Breast epithelium (tissue), 3 donors: Measurements from ENCODE around the gene TRAPPC10.

Experiments used
- CTCF ChIP-seq, 3 donors: fragments of 450-650 bp; IDR thresholded peaks; one replicate each; pipeline ENCODE4 v1.5.1; 2016 to 2017; ENCODE audit warnings: antibody characterized with exemption in 3 of 3, mild to moderate bottlenecking in 3 of 3, moderate library complexity in 3 of 3
- POLR2A ChIP-seq: fragments of 450-650 bp; IDR thresholded peaks from one replicate; pipeline ENCODE4 v1.6.1; 2016; ENCODE audit warnings: antibody characterized with exemption, mild to moderate bottlenecking, moderate library complexity

GRCh38 chr21:44058981-44059380 lies 46.9 kb downstream of the TRAPPC10 start:
- TF ChIP-seq CTCF (IDR thresholded peaks at IDR 0.05) (no peak), POLR2A (no peak)
